HG03139 (cell line): ENCODE data around the gene PRR14.
"Not testable (repeated sequence)": the region's sequence is repeated elsewhere in the genome, so short reads cannot be mapped to it uniquely, and the experiment has no call there.

Experiments
- ATAC-seq: cut with Tn5 transposase; IDR thresholded peaks from one replicate; pipeline ENCODE4 v1.9.1; 2021; ENCODE audit not compliant: unreplicated experiment

Gene PRR14

GRCh38 chr16:30688701-30689100 is 37.9 kb downstream of the PRR14 start:
- ATAC-seq = no peak

- no peak for ATAC-seq
These were observed 41.1 kb downstream of the PRR14 start for GRCh38 chr16:30691907-30692306.

- ATAC-seq = no peak
These were observed 41.8 kb downstream of the PRR14 start for GRCh38 chr16:30692396-30693064.

DNA sequence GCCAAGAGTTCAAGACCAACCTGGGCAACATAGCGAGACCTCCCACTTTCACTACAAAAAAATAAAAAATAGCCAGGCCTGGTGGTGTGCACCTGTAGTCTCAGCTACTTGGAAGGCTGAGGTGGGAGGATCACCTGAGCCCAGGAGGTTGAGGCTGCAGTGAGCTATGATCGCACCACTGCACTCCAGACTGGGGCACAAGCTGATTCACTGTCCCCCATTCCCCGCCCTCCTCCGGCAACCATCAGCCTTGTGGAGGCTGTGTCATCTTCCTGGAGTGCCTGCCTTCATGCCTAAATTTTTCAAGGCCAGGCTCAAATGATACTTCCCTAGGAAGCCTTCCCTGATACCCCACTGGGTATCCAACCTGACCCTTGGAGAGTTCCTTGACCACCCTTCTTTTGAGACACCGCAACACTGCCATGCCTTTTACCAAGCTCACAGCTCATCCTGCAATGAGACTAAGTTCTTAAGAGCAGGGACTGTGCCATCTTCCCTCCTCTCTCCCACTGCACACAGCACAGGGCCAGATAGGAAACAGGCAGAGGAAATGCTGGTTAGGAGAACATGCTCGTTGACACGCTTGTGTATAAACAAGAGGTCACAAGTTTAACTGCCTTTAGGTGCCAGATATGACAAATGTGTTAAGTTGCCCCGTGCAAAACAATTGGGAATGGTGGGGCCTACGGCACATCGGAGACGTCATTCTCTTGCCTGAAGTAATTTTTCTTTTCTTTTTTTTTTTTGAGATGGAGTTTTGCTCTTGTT is 44.4 kb downstream of the PRR14 start:
- no peak for ATAC-seq

DNA sequence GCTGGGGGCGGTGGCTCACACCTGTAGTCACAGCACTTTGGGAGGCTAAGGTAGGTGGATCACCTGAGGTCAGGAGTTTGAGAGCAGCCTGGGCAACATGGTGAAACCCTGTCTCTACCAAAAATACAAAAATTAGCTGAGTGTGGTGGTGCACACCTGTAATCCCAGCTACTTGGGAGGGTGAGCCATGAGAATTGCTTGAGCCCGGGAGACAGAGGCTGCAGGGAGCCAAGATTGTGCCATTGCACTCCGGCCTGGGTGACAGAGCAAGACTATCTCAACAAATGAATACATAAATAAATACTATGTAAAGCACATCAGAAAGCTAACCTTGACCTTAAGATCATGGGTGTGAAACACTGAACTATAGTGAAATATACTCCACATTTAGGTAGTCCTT is 45.9 kb downstream of the PRR14 start:
- not testable (repeated sequence) for ATAC-seq

DNA sequence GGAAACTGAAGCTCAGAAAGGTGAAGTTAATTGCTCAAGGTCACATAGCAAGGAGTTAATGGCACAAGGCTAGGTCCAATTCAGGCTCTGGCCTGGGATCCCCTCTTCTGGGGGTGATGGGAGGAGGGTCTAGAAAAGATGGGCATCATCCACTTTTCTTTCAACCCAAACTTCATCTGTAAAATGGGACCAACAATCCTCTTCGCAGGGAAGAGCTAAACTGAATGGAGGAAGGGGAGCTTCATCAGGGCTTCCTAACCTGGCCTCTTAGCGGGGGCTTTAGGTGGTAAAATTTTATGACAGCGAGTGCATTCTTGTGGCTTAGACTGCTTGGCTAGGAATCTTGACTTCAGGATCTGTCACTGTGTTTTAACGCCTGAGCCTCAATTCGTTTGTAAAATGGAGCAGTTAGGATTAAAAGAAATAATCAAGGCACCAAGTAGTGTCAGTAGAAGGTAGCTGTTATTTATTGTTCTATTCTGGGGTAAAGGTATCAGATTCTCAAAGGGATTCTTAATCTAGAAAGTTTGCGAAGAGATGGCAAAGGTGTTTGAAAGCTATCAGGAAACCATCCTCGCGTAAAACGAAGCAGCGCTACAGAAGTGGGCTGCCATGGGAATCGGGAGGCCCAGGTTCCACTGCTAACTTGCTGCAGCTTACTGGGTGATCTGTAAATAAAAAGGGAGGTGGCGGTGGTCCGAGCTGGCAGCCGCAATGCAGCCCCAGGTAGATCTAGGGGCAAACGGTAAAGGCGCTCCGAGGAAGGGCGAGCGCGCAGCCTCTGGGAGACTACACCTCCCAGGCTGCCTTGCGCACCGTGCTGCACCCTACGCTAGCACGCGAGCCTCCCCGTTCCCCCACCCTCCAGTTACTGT is 46.7 kb downstream of the PRR14 start:
- peak; percentile 81 for ATAC-seq

DNA sequence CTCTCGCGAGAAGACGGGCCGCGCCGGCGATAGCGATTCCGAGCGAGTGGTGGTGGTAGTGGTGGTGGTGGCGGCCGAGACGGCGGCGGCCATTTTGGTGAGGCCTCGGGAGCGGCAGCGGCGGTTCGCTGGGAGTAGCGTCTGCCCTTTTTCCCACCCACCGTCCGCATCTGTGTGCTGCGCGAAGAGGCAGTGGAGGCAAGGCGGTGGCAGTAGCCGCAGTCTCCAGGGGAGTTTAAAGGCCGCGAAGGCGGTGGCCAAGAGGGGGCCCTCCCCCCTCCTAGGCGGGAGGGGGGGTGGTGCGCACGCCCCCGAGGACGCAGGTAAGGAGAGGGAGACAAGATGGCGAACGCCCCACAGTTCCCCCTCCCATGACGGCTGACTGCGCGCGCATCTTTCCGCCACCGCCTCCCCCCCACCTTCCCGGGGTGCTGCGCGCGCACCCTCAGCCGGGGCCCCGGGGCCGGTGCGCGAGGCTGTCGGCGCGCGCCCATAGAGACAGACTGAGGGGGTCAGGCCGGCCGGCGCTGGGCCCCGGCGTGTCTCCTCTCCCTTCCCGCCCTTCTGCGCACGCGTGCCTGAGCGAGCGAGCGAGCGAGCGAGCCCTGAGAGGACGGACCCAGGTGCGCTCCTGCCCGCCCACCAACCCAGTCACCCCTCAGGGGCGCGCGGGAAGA is 47.5 kb downstream of the PRR14 start:
- peak; percentile 49 for ATAC-seq

DNA sequence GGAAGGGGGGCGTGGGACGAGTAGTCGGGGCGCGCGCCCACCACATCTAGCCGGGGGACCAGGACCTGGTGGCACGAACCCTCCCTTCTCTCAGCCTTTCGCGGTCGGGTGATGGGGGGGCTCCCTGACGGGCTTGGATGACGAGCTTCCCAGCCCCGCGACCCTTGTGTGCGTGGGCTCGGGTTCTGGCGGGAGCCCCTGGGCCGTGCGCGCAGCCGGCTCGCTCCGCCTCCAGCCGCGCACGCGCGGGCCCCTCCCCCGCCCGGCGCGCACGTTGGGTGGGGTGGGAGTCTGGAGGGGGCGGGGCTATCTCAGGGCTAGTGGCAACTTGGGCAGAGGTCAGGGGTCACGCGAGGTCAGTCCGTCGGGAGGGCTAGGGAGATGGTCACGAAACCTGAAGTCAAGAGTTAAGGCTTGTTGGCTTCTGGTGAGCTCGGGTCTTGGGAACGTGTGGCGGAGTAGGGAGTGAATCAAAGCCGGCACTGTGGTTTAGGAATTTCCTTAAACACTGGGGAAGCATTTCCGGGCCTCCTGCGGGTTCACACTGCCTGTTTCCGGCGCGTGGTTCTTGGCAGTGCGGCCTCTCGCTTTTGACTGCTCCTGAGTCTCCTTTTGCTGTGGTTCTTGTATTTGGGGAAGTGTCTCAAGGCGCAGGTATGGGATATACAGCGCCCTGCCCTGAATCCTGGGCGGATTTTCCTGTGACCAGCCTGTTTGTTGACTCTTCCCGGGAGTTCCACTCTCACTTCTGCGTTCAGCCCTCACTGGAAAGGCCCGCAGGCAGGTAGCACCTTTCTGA is 48.3 kb downstream of the PRR14 start, which contains the start of gene SRCAP:
SRCAP (plus strand) TSS at position 356 of the 799 bp plus-strand sequence. CDS start 1,654 bp downstream, outside the sequence.
- ATAC-seq = peak; percentile 24

DNA sequence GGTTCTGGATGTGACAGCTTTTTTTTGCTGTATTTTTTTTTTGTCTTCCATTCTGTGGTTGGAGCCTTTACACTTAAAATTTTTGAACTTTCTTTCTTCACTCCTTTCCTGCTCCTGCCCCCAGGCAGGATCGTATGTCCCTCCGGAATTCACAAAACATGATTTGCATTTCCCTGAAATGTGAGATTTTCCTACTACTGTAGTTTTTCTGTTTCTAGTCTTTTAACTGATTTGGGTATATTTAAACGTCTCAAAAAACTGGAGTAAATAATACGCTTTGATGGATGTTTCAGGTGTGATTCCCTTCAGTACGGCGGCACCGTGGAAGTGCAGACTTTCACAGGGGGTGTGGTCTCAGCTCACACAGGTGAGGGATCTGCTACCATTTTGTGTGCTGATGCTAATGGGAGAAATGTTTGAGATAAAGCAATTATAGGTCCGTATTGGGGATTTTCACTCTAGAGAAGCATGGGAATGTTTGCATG is 48.9 kb downstream of the PRR14 start:
- no peak for ATAC-seq

DNA sequence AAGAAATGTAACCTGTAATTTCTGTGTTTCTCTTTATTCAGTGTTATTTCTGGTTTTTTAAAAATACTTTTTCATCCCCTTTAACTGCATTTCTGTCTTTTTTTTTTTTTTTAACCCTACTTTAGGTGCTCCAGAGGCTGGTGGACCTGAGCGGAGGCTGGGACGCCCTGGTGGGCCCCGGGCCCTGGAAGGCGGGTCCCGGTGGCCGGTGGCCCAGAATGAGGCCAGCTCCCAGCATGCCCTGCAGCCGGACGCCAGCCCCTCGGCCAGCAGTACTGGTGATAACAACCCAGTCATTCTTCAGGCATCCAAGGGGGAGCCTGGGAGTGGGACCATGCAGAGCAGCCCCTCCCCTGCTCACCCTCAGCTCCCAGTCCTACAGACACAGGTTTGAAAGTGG is 49.7 kb downstream of the PRR14 start:
- ATAC-seq = no peak

DNA sequence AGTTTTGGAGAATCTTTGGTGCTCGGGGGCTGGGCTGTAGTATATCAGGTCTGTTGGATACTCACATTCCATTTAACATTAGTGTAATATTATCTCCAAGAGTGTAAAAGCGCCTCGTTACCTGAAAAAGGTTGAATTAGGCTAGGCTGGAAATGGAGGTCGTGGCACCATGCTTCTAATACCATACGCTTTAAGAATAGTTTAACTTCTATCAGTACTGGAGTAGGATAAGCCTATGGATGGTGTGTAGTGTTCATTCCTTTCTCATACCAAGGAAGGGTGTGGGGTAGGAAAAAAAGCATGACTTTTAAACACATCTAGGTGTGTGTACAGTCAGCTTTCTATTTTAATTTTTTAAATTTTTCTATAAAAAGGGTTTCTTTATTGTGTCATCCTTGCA is 50.2 kb downstream of the PRR14 start:
- ATAC-seq = no peak

GRCh38 chr16:30703071-30703470 is 52.3 kb downstream of the PRR14 start:
- not testable (repeated sequence) for ATAC-seq

GRCh38 chr16:30703971-30704370 is 53.2 kb downstream of the PRR14 start:
- no peak for ATAC-seq
